Medulla oblongata (tissue), 1 donor: ENCODE measurements around the gene RFTN1.

Experiments used
- DNase-seq: peaks from one replicate; pipeline ENCODE4 v3.0.0-alpha.2; 2015; ENCODE audit errors: extremely low spot score

Gene RFTN1

DNA sequence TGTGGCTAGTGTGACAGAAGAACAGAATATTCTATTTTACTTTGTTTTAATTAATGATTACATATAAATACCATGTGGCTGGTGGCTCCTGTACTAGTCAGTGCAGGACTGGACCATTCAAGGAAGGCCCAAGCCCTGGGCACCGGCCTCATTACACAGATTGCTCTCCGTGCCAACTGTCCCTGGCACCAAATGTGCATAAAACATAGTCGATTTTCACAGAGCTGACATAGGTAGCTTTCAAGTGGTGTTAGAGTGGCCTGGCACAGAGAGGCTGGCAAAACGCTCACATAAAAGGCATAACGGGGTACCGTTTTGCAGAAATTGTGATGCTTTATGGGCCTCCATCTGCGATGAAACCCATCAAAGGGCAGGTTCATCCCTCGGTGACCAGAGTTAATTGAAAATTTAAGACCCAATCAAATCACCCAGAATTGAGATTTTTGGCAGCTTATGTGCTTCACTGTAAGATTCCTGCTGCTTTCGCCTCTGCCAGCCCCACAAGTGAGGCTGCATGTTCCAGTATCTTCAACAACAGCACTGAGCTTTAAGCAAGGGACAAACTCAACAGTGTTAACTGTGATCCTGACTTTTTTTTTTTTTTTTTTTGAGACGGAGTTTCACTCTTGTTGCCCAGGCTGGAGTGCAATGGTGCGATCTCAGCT, 25.9 kb downstream of the RFTN1 start:
- no peak for DNase-seq

DNA sequence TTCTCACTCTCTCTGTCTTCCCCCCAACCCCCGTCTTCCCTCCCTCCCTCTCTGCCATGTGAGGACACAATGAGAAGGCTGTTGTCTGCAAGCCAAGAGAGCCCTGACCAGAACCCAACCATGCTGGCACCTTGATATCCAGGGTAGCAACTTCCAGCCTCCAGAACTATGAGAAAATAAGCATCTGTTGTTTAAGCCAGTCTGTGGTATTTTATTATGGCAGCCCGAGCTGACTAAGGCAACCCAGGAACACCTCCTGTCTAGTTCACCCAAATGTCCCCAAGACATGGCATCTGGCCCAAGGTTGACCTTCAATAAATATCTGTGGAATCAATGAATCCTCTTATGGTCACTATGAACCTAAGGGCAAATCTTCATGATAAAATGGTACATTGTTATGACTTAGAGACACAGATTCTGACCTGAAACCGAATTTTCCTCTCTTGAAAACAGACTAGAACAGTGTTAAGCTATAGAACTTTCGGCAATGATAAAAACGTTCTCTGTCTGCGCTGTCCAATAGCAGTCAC, 26.5 kb downstream of the RFTN1 start:
- DNase-seq: no peak

DNA sequence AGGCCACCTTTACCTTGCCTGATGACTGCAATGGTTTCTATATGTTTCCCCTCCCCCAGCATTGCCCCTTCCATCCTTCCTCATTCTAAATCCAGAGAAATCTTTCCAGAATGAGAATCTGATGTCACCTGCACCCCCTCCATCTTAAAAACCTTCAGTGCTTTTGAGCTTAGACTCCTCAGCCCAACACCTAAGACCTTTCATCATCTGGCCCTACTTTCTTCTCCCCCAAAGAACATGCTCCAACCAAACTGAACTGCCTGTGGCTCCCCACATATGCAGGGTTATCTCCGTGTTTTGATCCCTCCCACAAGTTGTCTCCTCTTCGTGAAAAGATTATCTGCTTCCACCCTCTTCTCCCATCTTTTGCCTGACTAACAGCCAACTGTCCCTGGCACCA, 27.3 kb downstream of the RFTN1 start:
- DNase-seq: no peak

DNA sequence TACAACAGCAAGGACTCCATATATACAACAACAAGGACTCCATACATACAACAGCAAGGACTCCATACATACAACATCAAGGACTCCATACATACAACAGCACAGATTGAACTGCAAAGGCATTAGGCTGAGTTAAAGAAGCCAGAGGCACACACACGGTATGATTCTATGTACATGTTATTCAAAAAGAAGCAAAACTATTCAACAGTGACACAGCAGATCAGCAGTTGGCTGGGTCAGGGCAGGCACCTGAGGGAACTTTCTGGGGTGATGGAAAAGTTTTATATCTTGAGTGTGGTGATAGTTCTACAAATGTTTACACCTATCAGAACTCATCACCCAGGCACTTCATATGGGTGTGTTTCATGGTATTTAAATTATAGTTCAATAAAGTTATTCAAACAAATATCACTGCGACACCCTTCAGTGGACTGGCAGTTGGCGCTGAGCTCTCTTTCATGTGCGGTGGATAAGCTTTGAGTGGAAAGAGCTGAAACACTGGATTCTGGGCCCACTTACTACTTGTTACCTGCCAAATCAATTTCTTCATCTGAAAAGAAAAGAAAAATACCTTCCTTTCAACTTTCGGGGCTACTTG, 28.0 kb downstream of the RFTN1 start:
- no peak for DNase-seq

DNA sequence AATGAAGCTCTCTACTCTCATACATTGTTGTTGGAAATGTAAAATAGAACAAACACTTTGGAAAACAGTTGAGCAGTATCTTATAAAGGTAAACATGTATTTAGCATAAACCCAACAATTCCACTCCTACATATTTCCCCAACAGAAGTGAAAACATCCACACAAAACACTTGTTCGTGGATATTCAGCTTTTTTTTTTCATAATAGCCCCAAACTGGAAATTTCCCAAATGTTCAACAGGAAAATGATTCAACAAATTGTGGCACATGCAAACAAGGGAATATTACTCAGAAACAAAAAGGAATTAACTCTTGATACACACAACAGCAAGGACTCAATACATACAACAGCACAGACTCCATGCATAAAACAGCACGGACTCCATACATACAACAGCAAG, 28.5 kb downstream of the RFTN1 start:
- DNase-seq: no peak

DNA sequence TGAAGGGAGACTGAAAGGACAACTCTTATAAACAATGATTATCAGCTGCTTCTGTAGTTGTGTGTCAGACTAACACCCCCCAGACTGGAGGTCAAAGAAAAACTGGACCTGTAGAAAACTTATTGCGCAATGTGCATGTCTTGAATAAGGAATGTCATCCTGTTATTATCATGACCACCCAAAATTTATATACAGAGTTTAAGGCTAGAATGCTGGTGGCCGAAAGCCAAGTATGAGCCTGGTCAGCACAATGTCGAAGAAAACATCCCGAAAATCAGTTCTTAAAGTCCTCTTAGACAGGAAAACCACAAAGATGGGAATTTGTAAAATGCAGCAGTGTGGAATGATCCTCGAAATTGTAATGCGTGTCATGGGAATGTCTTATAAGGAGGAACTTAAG, 29.3 kb downstream of the RFTN1 start:
- no peak for DNase-seq

DNA sequence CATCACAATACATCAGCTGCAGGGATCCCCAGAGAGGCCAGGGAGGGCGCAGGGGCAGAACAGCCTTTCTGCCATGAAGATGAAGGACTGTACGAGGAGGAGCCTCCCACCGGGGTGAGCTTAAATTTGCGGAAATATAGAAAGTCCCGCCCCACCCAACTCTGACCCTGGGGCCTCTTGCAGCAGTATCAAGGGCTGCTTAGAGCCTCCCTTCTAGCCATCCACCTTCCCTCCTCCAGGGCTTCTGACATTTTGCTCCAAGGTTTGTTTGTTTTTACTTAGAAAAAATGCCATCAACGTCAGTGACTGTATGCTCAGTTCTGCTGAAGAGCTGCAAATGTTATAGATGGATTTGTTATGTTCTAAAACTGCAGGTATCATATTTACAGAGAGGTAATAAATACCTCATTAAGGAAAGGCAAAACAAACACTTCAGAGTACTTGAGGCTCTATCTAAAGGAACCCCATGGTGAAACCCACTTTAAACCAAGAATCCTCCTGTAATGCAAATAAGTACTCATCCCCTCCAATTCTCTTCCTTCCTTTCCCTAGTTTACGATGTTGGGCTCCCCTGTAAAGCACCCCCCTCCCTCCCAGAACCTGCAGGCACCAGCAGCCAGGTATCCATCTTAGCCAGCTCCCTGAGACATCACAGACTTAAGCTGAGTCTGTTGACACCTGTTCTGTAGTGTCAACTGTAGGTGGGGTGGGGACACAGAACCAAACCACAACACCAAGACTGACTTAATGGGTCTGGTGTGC, 30.5 kb downstream of the RFTN1 start:
- DNase-seq: no peak

DNA sequence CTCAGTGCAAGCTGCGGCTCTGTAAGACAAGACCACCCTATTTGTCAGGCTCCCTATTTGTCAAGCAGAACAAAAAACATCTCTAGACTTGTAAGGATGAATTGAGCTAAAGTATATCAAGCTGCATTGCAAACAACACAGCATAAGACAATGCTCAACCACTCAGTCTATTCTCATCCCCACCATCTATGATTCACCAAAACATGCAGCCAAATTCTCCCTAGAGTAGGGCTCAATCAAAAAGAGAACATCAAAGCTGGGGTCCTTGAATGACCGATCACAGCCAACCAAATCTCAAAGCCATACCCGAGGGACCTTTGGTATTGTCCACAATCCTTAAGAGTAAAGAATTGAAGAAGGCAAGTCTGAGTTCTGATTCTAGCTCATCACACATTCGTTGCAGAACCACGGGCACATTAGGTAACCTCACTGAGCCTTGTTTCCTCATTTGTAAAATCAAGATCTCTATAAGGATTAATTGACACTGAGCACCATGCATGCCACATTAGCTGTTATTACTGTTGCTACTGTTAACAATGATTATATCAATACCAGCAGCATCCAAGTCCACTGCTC, 31.2 kb downstream of the RFTN1 start:
- DNase-seq: no peak

DNA sequence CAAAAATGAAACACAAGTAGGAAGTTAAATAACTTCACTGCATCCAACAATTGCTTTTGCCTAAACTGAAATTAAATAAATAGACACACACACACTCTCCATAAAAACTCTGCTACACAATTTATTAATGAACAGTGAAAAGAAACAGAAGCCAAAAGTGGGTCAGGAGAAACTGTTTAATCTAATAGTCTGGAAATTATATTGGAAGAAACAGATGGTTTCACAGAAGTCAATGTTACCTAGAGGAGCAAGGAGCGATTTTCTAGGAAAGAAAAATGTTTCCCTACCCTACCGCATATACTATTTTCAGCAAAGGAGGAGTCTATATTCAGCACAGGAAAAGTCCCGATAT, 32.0 kb downstream of the RFTN1 start:
- no peak for DNase-seq

DNA sequence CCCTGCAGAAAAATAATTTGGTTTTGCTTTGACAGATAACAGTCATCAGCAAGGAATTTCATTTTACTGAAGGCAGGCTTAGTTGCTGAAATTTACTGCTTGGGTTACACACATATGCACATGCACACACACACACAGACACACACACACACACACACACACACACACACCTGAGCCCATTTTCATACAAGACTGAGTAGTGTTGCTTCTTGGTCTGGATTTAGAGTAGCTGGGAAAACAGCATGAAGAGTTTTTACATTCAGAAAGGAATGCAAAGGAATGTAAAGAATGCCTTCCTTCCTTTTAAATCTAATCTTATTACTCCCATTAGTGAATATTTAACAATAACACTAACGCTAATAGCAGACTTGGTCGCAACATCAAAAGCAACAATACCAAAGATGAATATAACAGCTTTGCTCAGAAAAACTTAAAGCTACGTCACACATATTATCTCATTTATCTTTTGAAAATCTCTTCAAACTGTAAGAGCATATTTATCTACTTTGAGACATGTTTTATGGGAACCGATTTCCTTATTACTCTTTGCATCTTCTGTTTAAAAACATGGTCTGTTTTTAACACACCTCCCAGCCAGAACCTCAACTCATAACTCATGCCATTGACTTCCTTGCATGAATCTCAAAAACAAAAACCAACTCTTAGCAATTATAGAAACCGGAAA, 32.5 kb downstream of the RFTN1 start:
- no peak for DNase-seq

DNA sequence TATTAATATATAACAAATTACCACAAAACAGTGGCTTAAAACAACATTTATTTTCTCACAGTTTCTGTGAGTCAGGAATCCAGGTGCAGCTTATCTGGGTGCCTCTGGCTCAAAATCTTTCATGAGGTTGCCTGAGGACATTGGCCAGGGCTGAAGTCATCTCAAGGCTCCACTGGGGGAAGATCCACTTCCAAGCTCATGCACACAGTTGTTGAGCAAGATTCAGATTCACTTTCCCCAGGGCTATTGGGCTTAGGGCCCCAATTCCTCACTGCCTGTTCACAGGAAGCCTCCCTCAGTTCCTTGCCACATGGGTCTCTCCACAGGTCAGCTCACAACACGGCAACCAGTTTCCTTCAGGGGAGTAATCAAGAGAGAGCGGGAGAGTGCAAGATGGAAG, 35.0 kb downstream of the RFTN1 start:
- DNase-seq: no peak

DNA sequence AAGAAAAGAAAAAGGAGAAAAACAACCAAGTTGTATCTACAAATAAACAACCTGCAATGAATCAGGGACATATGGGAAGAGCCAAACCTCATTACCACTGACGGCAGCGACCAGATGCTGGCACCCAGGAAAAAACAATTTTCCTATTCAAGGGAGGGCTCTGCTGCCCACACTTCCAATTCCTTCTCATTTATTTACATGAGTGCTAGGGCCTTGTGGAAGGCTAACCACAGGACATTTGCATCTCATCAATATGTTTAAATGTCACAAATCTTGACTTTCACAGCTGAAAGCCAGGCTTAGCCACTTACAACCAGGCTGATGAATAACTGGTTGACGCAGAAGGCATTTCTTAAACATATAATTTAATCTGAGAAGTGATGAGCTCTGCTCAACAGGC, 36.0 kb downstream of the RFTN1 start:
- DNase-seq: no peak

DNA sequence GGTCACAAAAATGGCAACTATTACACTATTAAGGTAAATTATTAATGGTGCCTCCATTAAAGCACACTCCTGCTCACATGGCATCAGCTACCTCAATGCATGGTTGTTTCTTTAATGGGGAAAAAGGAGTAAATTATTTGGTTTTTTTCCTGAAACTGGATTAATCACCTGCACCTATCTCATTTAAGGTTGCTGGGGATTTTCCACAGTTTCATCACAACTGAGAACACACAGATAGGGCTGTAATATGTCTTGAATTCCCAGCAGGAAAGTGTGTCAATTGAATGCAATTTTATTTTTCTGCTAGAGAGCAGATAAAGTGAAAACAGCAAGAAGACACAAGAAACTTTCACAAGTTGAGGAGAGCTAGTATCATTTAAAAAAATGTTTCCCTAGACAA, 36.4 kb downstream of the RFTN1 start:
- DNase-seq: no peak

DNA sequence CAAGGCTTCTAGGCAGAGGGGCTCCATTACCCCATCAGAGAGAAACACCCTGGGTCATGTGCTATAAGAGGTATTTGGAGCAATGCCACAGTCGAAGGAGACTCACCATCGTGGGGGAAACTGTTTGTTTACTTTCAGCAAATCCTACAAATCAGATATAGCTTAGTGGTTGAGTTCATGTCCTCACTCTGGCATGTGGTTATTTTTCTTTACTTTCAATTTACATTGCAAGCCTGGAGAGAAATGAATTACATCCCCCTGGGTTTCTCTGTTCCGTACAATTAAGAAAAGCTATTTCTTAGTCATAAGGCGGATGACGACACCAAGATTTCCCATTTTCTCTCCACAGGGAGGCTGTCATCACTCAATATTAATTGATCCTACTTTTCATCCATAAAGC, 36.9 kb downstream of the RFTN1 start:
- DNase-seq: no peak

DNA sequence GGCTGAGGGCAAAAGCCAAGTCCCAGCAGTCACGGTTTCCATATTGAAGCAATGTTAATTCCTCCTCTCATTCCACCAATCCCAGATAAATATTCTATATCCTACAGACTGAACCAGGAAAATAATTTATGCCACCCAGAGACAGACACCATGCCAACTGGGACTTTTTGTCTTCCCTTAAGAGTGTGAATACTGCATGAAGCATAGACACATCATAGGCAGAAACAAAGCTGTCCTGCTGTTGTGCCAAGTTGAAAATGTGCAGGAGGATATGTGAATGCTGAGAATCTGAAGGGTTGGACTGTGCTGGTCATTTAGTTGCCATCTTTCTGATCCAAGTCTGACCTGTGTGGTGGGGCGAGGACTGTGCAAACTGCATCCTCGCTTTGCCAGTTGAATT, 37.7 kb downstream of the RFTN1 start:
- DNase-seq: no peak

DNA sequence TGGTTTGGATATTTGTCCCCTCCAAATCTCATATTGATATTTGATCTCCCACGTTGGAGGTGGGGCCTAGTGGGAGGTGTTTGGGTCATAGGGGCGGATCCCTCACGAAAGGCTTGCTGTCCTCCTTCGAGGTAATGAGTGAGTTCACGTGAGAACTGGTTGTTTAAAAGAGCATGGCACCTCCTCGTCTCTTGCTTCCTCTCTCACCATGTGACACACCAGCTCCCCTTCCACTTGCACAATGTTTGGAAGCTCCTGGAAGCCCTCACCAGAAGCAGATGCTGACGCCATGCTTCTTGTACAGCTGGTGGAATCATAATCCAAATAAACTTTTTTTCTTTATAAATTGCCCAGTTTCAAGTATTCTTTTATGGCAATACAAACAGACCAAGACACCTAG, 38.6 kb downstream of the RFTN1 start:
- no peak for DNase-seq

DNA sequence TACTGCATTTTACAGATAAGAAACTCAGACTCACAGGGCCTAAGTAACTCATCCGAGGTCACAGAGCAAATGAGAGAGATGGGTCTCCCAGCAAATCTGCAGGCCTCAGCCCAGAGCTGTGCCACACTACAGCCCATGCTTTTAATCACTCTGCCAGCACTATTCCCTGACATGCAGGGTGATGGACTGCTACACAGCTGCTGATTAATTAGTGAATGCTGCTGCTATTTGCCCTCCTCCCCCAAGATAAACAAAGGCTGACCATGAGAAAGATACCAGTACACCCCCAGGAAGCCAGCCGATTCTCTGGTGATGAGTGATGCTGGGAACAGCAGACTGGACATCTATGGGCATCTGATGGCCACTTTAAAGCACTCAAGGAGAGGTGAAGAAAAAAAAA, 39.3 kb downstream of the RFTN1 start:
- DNase-seq: no peak

DNA sequence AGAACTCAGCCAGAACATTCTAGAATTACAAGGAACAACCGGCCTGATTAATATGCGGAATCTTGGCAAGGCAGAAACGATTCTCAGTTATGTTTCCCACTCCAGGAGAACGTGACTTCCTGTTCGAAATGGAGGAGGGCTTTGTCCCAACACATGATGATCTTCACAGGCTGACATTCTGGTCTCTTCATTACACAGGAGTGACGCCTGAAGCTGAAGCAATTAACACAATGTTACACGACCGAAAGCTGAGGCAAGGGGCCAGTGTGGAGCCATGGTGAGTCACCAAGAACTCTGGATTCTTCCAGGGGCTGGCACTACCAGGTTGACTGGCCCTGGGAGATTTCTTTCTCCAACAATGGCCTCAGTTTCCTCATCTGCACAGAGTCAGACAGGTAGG, 40.9 kb downstream of the RFTN1 start:
- no peak for DNase-seq

DNA sequence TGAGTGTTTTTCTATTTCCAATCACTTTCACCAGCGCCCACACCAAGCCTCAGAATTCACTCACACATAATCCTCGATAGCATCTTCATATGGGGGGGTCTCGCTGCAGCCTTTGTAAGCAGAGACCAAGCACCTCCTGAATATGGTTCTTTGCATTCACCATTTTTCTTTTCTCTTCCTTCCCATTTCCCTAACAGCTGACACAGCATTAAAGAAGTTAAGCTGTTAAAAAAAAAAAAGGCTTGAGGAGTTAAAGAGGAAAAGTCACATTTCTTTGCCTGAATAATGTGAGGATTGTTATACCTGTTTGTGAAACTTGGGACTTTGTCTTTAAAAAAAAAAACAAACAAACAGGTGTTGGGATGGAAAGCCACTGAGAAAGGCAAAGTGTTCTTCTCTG, 41.6 kb downstream of the RFTN1 start:
- DNase-seq: no peak

DNA sequence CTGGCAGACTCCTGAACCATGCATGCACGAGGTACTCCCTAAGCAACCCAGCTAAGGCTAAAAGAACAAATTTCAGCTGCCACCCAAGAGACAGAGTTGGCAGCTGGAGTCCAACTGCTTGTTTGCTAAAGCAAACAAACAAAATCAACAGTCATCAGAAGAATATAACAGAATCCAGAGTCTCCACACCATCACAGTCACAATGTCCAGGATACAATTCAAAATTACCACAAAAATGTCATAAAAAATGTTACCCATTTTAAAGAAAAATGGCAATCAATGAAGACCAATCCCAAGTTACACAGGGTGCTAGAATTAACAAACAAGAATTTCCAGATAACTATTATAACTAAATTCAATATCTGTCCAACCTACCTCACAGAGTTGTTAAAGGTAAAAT, 42.9 kb downstream of the RFTN1 start:
- DNase-seq: no peak

DNA sequence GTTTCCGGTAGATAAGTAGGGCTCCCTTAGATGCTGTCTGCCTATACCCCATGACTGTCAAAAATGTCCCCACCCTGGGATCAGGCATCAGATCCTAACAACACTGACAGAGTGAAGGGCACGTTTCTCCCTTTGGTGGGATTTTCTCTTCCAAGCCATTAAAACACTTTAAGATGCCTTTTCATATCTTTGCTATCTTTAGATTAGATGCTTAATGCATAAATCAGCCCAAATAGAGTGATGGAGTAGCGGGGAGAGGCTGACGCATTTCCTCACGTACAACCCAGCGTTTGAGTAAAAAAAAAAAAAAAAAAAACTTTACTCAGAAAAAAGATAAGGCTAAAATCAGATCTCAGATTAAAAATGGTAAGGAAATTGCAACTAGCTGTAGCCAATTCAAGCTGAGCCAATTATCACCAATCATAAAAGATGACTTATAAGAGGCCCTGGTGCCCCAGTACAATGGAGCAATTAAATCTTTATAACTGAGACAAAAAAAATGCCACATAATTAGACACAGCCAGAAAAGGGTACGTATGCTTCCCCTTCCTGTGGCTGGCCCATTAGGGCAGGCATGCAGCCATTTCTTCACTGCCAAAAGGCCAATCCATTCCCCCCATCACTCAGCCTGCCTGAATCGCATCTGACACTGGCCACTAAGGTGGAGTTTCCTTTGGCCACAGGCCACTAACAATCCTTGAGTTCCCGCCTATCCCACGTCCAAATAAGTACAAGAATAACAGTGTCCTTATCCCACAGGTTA, 45.0 kb downstream of the RFTN1 start:
- DNase-seq: no peak

DNA sequence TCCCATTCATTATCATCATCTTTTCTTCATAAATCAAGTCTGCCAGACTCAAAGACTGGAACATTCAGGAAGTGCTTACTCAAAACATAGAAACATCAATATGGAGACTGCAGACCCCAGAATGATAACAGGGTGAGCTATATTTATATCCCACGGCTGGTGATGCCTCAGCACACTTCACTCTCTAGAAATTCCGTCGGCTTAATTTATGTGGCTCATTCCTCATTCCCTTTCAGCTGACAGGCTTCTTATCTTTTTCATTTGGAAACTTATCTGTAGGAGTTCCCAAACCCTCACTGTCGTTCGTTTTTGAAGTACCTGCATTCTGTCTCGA, 45.5 kb downstream of the RFTN1 start:
- DNase-seq: no peak
